Upper lobe of left lung (tissue), 4 donors: ENCODE results near the gene DDIT3.

Source experiments
- EP300 ChIP-seq, 4 donors: sonication (generic); formaldehyde crosslinking; IDR thresholded peaks; one replicate each; pipeline ENCODE4 v1.5.1; 2017; ENCODE audit warnings: antibody characterized with exemption in 4 of 4, control low read depth in 2 of 4
- POLR2A ChIP-seq, 4 donors: fragments of 450-650 bp; IDR thresholded peaks; one replicate each; pipeline ENCODE4 v1.5.1; 2016 to 2017; ENCODE audit warnings: antibody characterized with exemption in 4 of 4, mild to moderate bottlenecking in 2 of 4
- POLR2AphosphoS5 ChIP-seq, 2 donors: sonication (generic); formaldehyde crosslinking; IDR thresholded peaks; one replicate each; pipeline ENCODE4 v1.5.1; 2017; ENCODE audit warnings: antibody characterized with exemption in 2 of 2
- TF ChIP-seq, protein P1 (sequence below), 6 experiments: fragments of 450-650 bp in 4 of 6; fragments of 200-600 bp in 2 of 6; sonication (generic) in 2 of 6; IDR thresholded peaks; one replicate each; pipeline ENCODE4 v1.5.1; 2016 to 2019; ENCODE audit warnings: antibody characterized with exemption in 6 of 6

GRCh38 chr12:57531836-57532235, 11.5 kb upstream of the DDIT3 start:
- TF ChIP-seq, protein P1, sequence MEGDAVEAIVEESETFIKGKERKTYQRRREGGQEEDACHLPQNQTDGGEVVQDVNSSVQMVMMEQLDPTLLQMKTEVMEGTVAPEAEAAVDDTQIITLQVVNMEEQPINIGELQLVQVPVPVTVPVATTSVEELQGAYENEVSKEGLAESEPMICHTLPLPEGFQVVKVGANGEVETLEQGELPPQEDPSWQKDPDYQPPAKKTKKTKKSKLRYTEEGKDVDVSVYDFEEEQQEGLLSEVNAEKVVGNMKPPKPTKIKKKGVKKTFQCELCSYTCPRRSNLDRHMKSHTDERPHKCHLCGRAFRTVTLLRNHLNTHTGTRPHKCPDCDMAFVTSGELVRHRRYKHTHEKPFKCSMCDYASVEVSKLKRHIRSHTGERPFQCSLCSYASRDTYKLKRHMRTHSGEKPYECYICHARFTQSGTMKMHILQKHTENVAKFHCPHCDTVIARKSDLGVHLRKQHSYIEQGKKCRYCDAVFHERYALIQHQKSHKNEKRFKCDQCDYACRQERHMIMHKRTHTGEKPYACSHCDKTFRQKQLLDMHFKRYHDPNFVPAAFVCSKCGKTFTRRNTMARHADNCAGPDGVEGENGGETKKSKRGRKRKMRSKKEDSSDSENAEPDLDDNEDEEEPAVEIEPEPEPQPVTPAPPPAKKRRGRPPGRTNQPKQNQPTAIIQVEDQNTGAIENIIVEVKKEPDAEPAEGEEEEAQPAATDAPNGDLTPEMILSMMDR (IDR thresholded peaks at IDR 0.05), result no peak
- TF ChIP-seq POLR2AphosphoS5 (IDR thresholded peaks at IDR 0.05) (no peak), POLR2A (IDR thresholded peaks at IDR 0.05) (no peak), EP300 (IDR thresholded peaks at IDR 0.05) (no peak)
